ENCODE measurements around the gene CCS. TPM values are rescaled to one million over a fixed set of nuclear protein-coding genes. Genes with fewer than 3 reads are reported as not detected.

Gene CCS
- total RNA-seq, 1 donor = 35.8 TPM

DNA sequence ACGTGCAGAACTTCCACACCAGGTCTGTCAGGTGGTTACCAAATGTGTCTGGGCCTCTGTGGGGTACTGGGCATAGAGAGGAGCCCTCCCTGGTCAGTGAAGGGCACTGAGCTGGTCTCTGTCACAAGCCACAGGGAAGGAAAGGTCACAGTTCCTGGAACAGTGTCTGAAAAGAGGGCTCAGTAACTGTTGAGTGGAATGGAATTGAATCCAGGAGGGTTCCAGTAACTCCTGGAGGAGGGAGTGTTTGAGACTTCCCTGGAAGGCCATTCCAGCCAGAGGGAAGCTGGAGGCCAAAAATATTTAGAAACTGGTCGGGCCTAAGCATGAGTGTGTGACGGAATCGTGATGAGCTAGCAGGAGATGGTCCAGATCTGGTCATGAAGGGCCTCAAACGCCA, 38.4 kb upstream of the CCS start:
- H3K27me3 ChIP-seq (ENCODE audit: insufficient read depth, low read length) = peaks cover 36% of the 10 kb centered on the region
- H3K9me3 ChIP-seq (ENCODE audit: low read depth, low read length) = no peaks in the 10 kb centered on the region
- no peaks in the 10 kb centered on the region for H3K36me3 ChIP-seq (ENCODE audit: insufficient read depth, low read length)
- no peak overlapping the region for H3K4me3 ChIP-seq (ENCODE audit: insufficient read depth, low read length)
- no peak overlapping the region for H3K27ac ChIP-seq (ENCODE audit: low read depth, low read length)
- no peaks in the 10 kb centered on the region for H3K4me1 ChIP-seq (ENCODE audit: insufficient read depth, low read length)
- no peak overlapping the region for H3K4me2 ChIP-seq (ENCODE audit: insufficient read depth, low read length)
- H2AFZ ChIP-seq (ENCODE audit: low read length) = no peak overlapping the region
- H3K79me2 ChIP-seq (ENCODE audit: insufficient read depth, low read length) = no peaks in the 10 kb centered on the region
- TF ChIP-seq, protein P1, sequence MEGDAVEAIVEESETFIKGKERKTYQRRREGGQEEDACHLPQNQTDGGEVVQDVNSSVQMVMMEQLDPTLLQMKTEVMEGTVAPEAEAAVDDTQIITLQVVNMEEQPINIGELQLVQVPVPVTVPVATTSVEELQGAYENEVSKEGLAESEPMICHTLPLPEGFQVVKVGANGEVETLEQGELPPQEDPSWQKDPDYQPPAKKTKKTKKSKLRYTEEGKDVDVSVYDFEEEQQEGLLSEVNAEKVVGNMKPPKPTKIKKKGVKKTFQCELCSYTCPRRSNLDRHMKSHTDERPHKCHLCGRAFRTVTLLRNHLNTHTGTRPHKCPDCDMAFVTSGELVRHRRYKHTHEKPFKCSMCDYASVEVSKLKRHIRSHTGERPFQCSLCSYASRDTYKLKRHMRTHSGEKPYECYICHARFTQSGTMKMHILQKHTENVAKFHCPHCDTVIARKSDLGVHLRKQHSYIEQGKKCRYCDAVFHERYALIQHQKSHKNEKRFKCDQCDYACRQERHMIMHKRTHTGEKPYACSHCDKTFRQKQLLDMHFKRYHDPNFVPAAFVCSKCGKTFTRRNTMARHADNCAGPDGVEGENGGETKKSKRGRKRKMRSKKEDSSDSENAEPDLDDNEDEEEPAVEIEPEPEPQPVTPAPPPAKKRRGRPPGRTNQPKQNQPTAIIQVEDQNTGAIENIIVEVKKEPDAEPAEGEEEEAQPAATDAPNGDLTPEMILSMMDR (IDR thresholded peaks at IDR 0.05; ENCODE audit: extremely low read depth, low read depth, low read length) = no peak
- DNase-seq (ENCODE audit: insufficient read length, low spot score, missing footprints) = peak; percentile 71
- no peaks in the 10 kb centered on the region for H4K20me1 ChIP-seq (ENCODE audit: insufficient read depth, low read length)

DNA sequence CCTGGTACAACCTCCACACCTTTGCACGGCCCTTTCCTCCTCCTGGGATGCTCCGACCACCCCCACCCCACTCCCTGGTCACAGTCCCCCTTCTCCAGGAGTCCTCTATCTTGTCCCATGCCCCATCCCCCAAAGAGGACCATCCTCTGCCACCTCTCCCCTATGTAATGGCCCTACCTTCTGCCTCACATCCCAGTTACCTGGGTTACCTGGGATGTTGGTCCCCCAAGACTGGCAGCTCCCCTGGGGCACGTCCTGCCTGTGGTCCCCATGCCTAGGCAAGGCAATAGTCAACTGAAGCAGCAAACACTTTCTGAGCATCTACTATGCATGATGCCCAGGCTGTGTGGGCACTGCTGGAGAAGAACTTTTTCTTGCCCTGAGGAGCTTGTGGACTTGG, 37.6 kb upstream of the CCS start:
- Histone ChIP-seq H2AFZ (ENCODE audit: low read length) (no peak overlapping the region), H3K4me2 (ENCODE audit: insufficient read depth, low read length) (no peak overlapping the region), H3K79me2 (ENCODE audit: insufficient read depth, low read length) (no peaks in the 10 kb centered on the region), H3K4me1 (ENCODE audit: insufficient read depth, low read length) (no peaks in the 10 kb centered on the region), H3K36me3 (ENCODE audit: insufficient read depth, low read length) (no peaks in the 10 kb centered on the region), H3K27me3 (ENCODE audit: insufficient read depth, low read length) (peaks cover 35% of the 10 kb centered on the region), H3K4me3 (ENCODE audit: insufficient read depth, low read length) (no peak overlapping the region), H3K27ac (ENCODE audit: low read depth, low read length) (no peak overlapping the region), H4K20me1 (ENCODE audit: insufficient read depth, low read length) (no peaks in the 10 kb centered on the region), H3K9me3 (ENCODE audit: low read depth, low read length) (no peaks in the 10 kb centered on the region)
- DNase-seq (ENCODE audit: insufficient read length, low spot score, missing footprints) = peak; percentile 84
- TF ChIP-seq, protein P1 (IDR thresholded peaks at IDR 0.05; ENCODE audit: extremely low read depth, low read depth, low read length) = no peak

DNA sequence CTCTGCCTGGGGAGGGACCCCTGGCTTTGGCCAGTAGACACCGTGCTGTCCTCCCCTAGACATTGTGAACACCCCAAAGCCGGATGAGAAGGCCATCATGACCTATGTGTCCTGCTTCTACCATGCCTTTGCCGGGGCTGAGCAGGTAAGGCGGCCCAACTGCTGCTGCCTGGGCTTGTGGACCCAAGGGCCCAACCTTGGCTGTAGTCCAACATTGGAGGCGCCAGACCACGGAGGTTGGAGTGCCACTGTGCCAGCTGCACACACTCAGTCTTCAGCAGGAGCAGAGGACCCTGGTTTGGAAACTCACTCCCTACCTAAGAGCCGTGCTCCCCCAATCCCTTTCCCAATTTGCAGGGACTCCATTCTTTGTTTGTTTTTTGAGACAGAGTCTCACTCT, 36.9 kb upstream of the CCS start:
- TF ChIP-seq, protein P1 (IDR thresholded peaks at IDR 0.05; ENCODE audit: extremely low read depth, low read depth, low read length) = no peak
- no peak overlapping the region for H3K4me3 ChIP-seq (ENCODE audit: insufficient read depth, low read length)
- DNase-seq (ENCODE audit: insufficient read length, low spot score, missing footprints) = peak; percentile 43

DNA sequence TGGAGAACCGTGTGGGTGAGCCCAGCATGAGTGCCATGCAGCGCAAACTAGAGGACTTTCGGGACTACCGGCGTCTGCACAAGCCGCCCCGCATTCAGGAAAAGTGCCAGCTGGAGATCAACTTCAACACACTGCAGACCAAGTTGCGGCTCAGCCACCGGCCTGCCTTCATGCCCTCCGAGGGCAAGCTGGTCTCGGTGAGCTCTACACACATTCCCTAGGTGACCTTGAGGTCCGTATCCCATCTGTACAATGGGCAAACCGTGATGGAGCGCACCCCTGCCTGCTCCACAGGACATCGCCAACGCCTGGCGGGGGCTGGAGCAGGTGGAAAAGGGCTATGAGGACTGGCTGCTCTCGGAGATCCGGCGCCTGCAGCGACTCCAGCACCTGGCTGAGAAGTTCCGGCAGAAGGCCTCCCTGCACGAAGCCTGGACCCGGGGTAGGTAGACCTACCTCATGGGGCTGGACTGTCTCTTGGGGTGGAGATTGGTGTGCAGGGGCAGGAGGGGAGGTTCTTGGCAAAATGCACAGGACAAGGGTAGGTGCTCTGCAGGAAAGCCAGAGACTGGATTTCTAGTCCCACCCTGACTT, 35.2 kb upstream of the CCS start:
- no peak overlapping the region for H2AFZ ChIP-seq (ENCODE audit: low read length)
- H3K27ac ChIP-seq (ENCODE audit: low read depth, low read length) = no peak overlapping the region
- no peaks in the 10 kb centered on the region for H3K79me2 ChIP-seq (ENCODE audit: insufficient read depth, low read length)
- no peak overlapping the region for H3K4me3 ChIP-seq (ENCODE audit: insufficient read depth, low read length)
- H3K4me1 ChIP-seq (ENCODE audit: insufficient read depth, low read length) = no peaks in the 10 kb centered on the region
- no peak overlapping the region for H3K4me2 ChIP-seq (ENCODE audit: insufficient read depth, low read length)
- peaks cover 41% of the 10 kb centered on the region for H3K27me3 ChIP-seq (ENCODE audit: insufficient read depth, low read length)
- TF ChIP-seq, protein P1 (IDR thresholded peaks at IDR 0.05; ENCODE audit: extremely low read depth, low read depth, low read length) = no peak
- no peaks in the 10 kb centered on the region for H3K36me3 ChIP-seq (ENCODE audit: insufficient read depth, low read length)
- no peaks in the 10 kb centered on the region for H3K9me3 ChIP-seq (ENCODE audit: low read depth, low read length)
- no peaks in the 10 kb centered on the region for H4K20me1 ChIP-seq (ENCODE audit: insufficient read depth, low read length)
- DNase-seq (ENCODE audit: insufficient read length, low spot score, missing footprints) = peak; percentile 72

More for the DNA sequence above, 36.9 kb upstream of the CCS start:
- H3K79me2 ChIP-seq (ENCODE audit: insufficient read depth, low read length) = no peaks in the 10 kb centered on the region
- no peak overlapping the region for H3K4me2 ChIP-seq (ENCODE audit: insufficient read depth, low read length)
- no peaks in the 10 kb centered on the region for H4K20me1 ChIP-seq (ENCODE audit: insufficient read depth, low read length)
- H2AFZ ChIP-seq (ENCODE audit: low read length) = no peak overlapping the region
- H3K4me1 ChIP-seq (ENCODE audit: insufficient read depth, low read length) = no peaks in the 10 kb centered on the region
- no peak overlapping the region for H3K27ac ChIP-seq (ENCODE audit: low read depth, low read length)
- no peaks in the 10 kb centered on the region for H3K9me3 ChIP-seq (ENCODE audit: low read depth, low read length)
- peaks cover 41% of the 10 kb centered on the region for H3K27me3 ChIP-seq (ENCODE audit: insufficient read depth, low read length)
- H3K36me3 ChIP-seq (ENCODE audit: insufficient read depth, low read length) = no peaks in the 10 kb centered on the region

Data from osteoblast (primary cell).